ENCODE measurements around the gene RAB5B.

The RAB5B gene

GRCh38 chr12:55972042-55972441 lies 1.8 kb upstream of the RAB5B start:
- H3K9me3 ChIP-seq (ENCODE audit: control insufficient read depth, insufficient read depth, low read depth, low read length), result no peaks in the 10 kb centered on the region
- TF ChIP-seq ZBTB20 (tag by site-specific recombination; IDR thresholded peaks at IDR 0.05), result peak; percentile 96
- TF ChIP-seq ZNF473 (tag by site-specific recombination; IDR thresholded peaks at IDR 0.05), result no peak
- TF ChIP-seq ZNF214 (tag by site-specific recombination; IDR thresholded peaks at IDR 0.05; ENCODE audit: borderline replicate concordance), result no peak
- TF ChIP-seq SP2 (tag by site-specific recombination; IDR thresholded peaks at IDR 0.05), result 0 out of 2 replicates have a peak, but pooled peaks have one; percentile 21
- no peak for TF ChIP-seq ZNF837 (tag by site-specific recombination; IDR thresholded peaks at IDR 0.05)
- no peak for TF ChIP-seq ZNF132 (tag by site-specific recombination; IDR thresholded peaks at IDR 0.05; ENCODE audit: borderline replicate concordance)
- 0 out of 2 replicates have a peak, but pooled peaks have one; percentile 11 for TF ChIP-seq SP3 (tag by site-specific recombination; IDR thresholded peaks at IDR 0.05)
- TF ChIP-seq ZBTB17 (tag by site-specific recombination; IDR thresholded peaks at IDR 0.05), result peak; percentile 36
- TF ChIP-seq ZNF623 (tag by site-specific recombination; IDR thresholded peaks at IDR 0.05), result no peak
- peaks cover 4% of the 10 kb centered on the region; the same call in 1 of the 2 replicates for H3K4me1 ChIP-seq (ENCODE audit: control insufficient read depth, insufficient read depth, low read length)
- CTCF ChIA-PET, result interaction anchor here (0.6 to 0.8 kb wide), 2 partner anchors 24 to 165 kb away, joined by 3 read pairs; no protein-coding TSS in a partner anchor
- H3K27ac ChIP-seq (ENCODE audit: extremely low read depth, low read depth, low read length), result no peak overlapping the region
- H3K36me3 ChIP-seq (ENCODE audit: control insufficient read depth in 2 of 2, insufficient read depth in 1 of 2, low read length in 2 of 2), result peaks cover 10 to 63% of the 10 kb centered on the region in 2 experiments
- no peak overlapping the region for H3K4me3 ChIP-seq (ENCODE audit: low read depth, low read length)
- POLR2A ChIA-PET, result no interaction called here

- H3K27ac ChIP-seq (ENCODE audit: extremely low read depth, low read depth, low read length), result no peak overlapping the region; the same call in 1 of the 2 replicates
- peaks cover 4% of the 10 kb centered on the region; the same call in 1 of the 2 replicates for H3K4me1 ChIP-seq (ENCODE audit: control insufficient read depth, insufficient read depth, low read length)
- peak overlapping the region; percentile 42 for H3K4me3 ChIP-seq (ENCODE audit: low read depth, low read length)
- H3K36me3 ChIP-seq (ENCODE audit: control insufficient read depth in 2 of 2, insufficient read depth in 1 of 2, low read length in 2 of 2), result peaks cover 10 to 67% of the 10 kb centered on the region in 2 experiments
- TF ChIP-seq ZNF362 (tag by site-specific recombination; IDR thresholded peaks at IDR 0.05) (0 out of 2 replicates have a peak, but pooled peaks have one; percentile 16), ZNF610 (tag by site-specific recombination; IDR thresholded peaks at IDR 0.05; ENCODE audit: borderline replicate concordance) (no peak)
- no peaks in the 10 kb centered on the region for H3K9me3 ChIP-seq (ENCODE audit: control insufficient read depth, insufficient read depth, low read depth, low read length)
- CTCF ChIA-PET, result interaction anchor here (0.6 to 0.8 kb wide), 3 partner anchors 23 to 253 kb away, joined by 3 read pairs; no protein-coding TSS in a partner anchor
- POLR2A ChIA-PET, result no interaction called here
Measured at GRCh38 chr12:55972456-55972855, 1.4 kb upstream of the RAB5B start.

- H3K9me3 ChIP-seq (ENCODE audit: control insufficient read depth, insufficient read depth, low read depth, low read length), result no peaks in the 10 kb centered on the region
- POLR2A ChIA-PET, result interaction anchor here (0.6 to 2.6 kb wide), 32 partner anchors 12 to 1612 kb away, joined by 3 to 66 read pairs (median 8); partner anchors contain the start of genes CD63, DNAJC14, NACA and ORMDL2
- H3K36me3 ChIP-seq (ENCODE audit: control insufficient read depth in 2 of 2, insufficient read depth in 1 of 2, low read length in 2 of 2), result peaks cover 10 to 68% of the 10 kb centered on the region in 2 experiments
- peak overlapping the region; percentile 43 for H3K27ac ChIP-seq (ENCODE audit: extremely low read depth, low read depth, low read length)
- peak overlapping the region; percentile 42 for H3K4me3 ChIP-seq (ENCODE audit: low read depth, low read length)
- H3K4me1 ChIP-seq (ENCODE audit: control insufficient read depth, insufficient read depth, low read length), result peaks cover 4% of the 10 kb centered on the region; the same call in 1 of the 2 replicates
- CTCF ChIA-PET, result interaction anchor here (0.6 to 3.0 kb wide), 10 partner anchors 17 to 254 kb away, joined by 3 to 30 read pairs (median 4); partner anchors contain the start of gene SUOX
- peak; percentile 50; the same call in 1 of the 2 replicates for TF ChIP-seq ZNF629 (tag by site-specific recombination; IDR thresholded peaks at IDR 0.05)
- 0 out of 2 replicates have a peak, but pooled peaks have one; percentile 7 for TF ChIP-seq REPIN1 (tag by site-specific recombination; IDR thresholded peaks at IDR 0.05; ENCODE audit: low read depth)
- TF ChIP-seq ZBTB1 (tag by site-specific recombination; IDR thresholded peaks at IDR 0.05), result no peak
- TF ChIP-seq ZNF133 (tag by site-specific recombination; IDR thresholded peaks at IDR 0.05), result no peak
- TF ChIP-seq YY2 (tag by site-specific recombination; IDR thresholded peaks at IDR 0.05), result peak; percentile 49; the same call in 1 of the 2 replicates
- no peak for TF ChIP-seq ZNF423 (tag by site-specific recombination; IDR thresholded peaks at IDR 0.05)
- TF ChIP-seq GLIS1 (tag by site-specific recombination; IDR thresholded peaks at IDR 0.05), result 0 out of 2 replicates have a peak, but pooled peaks have one; percentile 9
- TF ChIP-seq ZNF660 (tag by site-specific recombination; IDR thresholded peaks at IDR 0.05), result peak; percentile 70; the same call in 1 of the 2 replicates
- TF ChIP-seq ZNF561 (tag by site-specific recombination; IDR thresholded peaks at IDR 0.05; ENCODE audit: borderline replicate concordance), result 0 out of 2 replicates have a peak, but pooled peaks have one; percentile 32
- peak; percentile 80; the same call in 1 of the 2 replicates for TF ChIP-seq ZFP37 (tag by site-specific recombination; IDR thresholded peaks at IDR 0.05)
- 0 out of 2 replicates have a peak, but pooled peaks have one; percentile 50 for TF ChIP-seq ZBTB11 (tag by site-specific recombination; conservative IDR thresholded peaks at IDR 0.05; ENCODE audit: low read depth)
- no peak for TF ChIP-seq ZNF148 (tag by site-specific recombination; IDR thresholded peaks at IDR 0.05; ENCODE audit: borderline replicate concordance)
- peak; percentile 86 for TF ChIP-seq ZFP69B (tag by site-specific recombination; IDR thresholded peaks at IDR 0.05)
Measured at GRCh38 chr12:55972911-55973598, 823 bp upstream of the RAB5B start.
